ENCODE results near the gene MBNL1.

DNA sequence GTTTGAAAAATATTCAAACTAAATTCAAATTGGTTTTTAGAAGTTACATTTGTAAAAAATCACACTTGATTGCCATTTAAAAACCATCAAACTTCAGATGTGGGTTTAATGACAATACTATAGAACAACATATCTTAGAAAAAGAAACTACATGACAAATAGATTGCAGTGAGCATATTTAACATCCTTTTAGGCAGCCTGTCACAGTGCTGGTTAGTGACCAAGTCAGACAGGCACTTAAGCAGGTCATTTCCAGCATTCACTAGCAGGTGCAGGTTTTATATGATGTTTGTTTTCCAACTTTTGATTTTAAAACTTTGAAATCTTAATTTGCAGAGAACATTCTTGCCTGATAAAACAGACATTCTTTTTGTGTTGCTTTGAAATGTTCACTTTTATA, 115.7 kb downstream of the MBNL1 start:
- TF ChIP-seq POLR2A (IDR thresholded peaks at IDR 0.05; ENCODE audit: low read depth, low read length) (no peak), TAF1 (IDR thresholded peaks at IDR 0.05; ENCODE audit: low read depth, low read length) (no peak), POLR2AphosphoS5 (IDR thresholded peaks at IDR 0.05; ENCODE audit: low read depth, low read length) (no peak), SPI1 (IDR thresholded peaks at IDR 0.05; ENCODE audit: low read depth, low read length) (no peak), POU2F2 (IDR thresholded peaks at IDR 0.05; ENCODE audit: low read depth, low read length) (no peak), PAX5 (IDR thresholded peaks at IDR 0.05; ENCODE audit: insufficient read depth, low read length, severe bottlenecking) (no peak)

All from GM12891 (cell line).